Natural killer cell (primary cell): ENCODE data around the gene FANCI. TPM values are rescaled to one million over a fixed set of nuclear protein-coding genes. Genes with fewer than 3 reads are reported as not detected.

ENCODE experiments used
- ATAC-seq, 3 donors: fragments of 150-1000 bp in 2 of 3; fragments of 200-7000 bp in 1 of 3; cut with Tn5 transposase; 1 replicate in 1 of 3; 2 replicates in 2 of 3; pipeline ENCODE4 v1.10.0; 2021; ENCODE audit warnings: mild to moderate bottlenecking in 2 of 3, moderate library complexity in 2 of 3
- DNase-seq, 2 donors: peaks; one replicate each; pipeline versions ENCODE4 v3.0.0 to v3.0.0-alpha.2; 2013 to 2021; ENCODE audit warnings: mixed read lengths in 1 of 2
- H3K27ac ChIP-seq: one replicate; pipeline ENCODE4 v1.5.1; 2013; ENCODE audit warnings: mild to moderate bottlenecking, low read length
- H3K27me3 ChIP-seq: one replicate; pipeline ENCODE4 v1.6.1; 2013; ENCODE audit warnings: low read length; ENCODE audit not compliant: control insufficient read depth, insufficient read depth
- H3K36me3 ChIP-seq: one replicate; pipeline ENCODE4 v1.6.1; 2013; ENCODE audit warnings: low read length; ENCODE audit not compliant: control insufficient read depth, insufficient read depth
- H3K4me1 ChIP-seq: one replicate; pipeline ENCODE4 v1.6.1; 2013; ENCODE audit warnings: low read length; ENCODE audit not compliant: control insufficient read depth, insufficient read depth
- H3K4me3 ChIP-seq: one replicate; pipeline ENCODE4 v1.5.1; 2013; ENCODE audit warnings: low read length
- H3K9me3 ChIP-seq: one replicate; pipeline ENCODE4 v1.6.1; 2013; ENCODE audit warnings: low read length; ENCODE audit not compliant: control insufficient read depth, insufficient read depth
- H3K27ac Mint-ChIP-seq, 2 donors: one replicate each; pipeline ENCODE4 v1.8.0; 2022; ENCODE audit warnings: mild to moderate bottlenecking in 2 of 2, mixed read lengths in 2 of 2, moderate library complexity in 1 of 2
- H3K27me3 Mint-ChIP-seq, 2 donors: one replicate each; pipeline ENCODE4 v1.8.0; 2022; ENCODE audit warnings: low read depth in 2 of 2, mixed read lengths in 2 of 2
- H3K36me3 Mint-ChIP-seq: one replicate; pipeline ENCODE4 v1.8.0; 2022; ENCODE audit warnings: mixed read lengths
- H3K4me1 Mint-ChIP-seq, 2 donors: one replicate each; pipeline ENCODE4 v1.8.0; 2022; ENCODE audit warnings: mixed read lengths in 2 of 2
- H3K4me3 Mint-ChIP-seq: one replicate; pipeline ENCODE4 v1.8.0; 2022; ENCODE audit warnings: mild to moderate bottlenecking, moderate library complexity, mixed read lengths
- H3K9me3 Mint-ChIP-seq, 2 donors: one replicate each; pipeline ENCODE4 v1.8.0; 2022; ENCODE audit warnings: mixed read lengths in 2 of 2
- WGBS: methylation state at CpG from one replicate; pipeline ENCODE4 v1.1.7; 2013; ENCODE audit warnings: missing lambda C conversion rate; ENCODE audit not compliant: insufficient coverage; 5-methylcytosine and 5-hydroxymethylcytosine counted together
- intact Hi-C: fragments of 100-400 bp; cut with micrococcal nuclease; formaldehyde crosslinking; loops from one replicate; pipeline ENCODE4 v1.14.2; 2022
- total RNA-seq, 4 donors: library from RNA; stranded (reverse); fragments of 120-200 nt in 1 of 4; gene quantifications; one replicate each; pipeline versions ENCODE4 v1.2.3 to v1.2.4, GENCODE V29; 2013 to 2022
- TF ChIP-seq, protein P1 (sequence below): fragments of 200-600 bp; IDR thresholded peaks from one replicate; pipeline ENCODE4 v1.8.0; 2022; ENCODE audit warnings: antibody characterized with exemption

FANCI gene
- total RNA-seq, 3 donors from 2014 or later (not counting 1 experiment from before 2014, with no cell fraction given): 22.3 to 27.9 (median 22.7) TPM

DNA sequence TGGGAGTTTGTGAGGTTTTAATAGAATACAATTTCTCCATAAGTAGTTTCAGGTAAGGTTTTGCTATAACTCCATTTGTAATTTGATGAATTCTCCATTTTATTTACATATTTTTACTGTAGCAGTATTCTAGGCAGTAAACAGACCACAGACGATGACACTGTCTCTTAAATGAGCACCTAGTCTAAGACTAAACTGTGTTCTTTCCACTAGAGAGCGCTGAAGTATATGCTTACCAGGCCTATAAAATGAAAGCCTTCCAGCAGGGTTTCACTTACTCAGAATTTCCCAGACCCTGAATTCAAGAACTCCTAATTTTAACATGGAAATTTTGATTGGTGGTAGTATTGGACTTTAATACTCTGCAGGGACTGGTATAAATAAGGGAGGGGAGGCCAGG is 49.2 kb downstream of the FANCI start:
- Histone ChIP-seq H3K36me3 (peaks cover 2% of the 10 kb centered on the region), H3K4me3 (no peak overlapping the region), H3K27me3 (no peaks in the 10 kb centered on the region), H3K9me3 (no peaks in the 10 kb centered on the region), H3K27ac (no peak overlapping the region), H3K4me1 (no peaks in the 10 kb centered on the region)
- ATAC-seq: no peak
- Mint-ChIP-seq H3K27me3 (no peaks in the 10 kb centered on the region), H3K27ac (no peak overlapping the region), H3K9me3 (no peaks in the 10 kb centered on the region), H3K4me3 (no peak overlapping the region), H3K4me1 (peaks cover 2 to 3% of the 10 kb centered on the region in 2 donors), H3K36me3 (no peaks in the 10 kb centered on the region)
- DNase-seq: no peak
- 95% methylated on average over 2 of the region's 2 CpGs for whole genome bisulfite sequencing
- TF ChIP-seq, protein P1, sequence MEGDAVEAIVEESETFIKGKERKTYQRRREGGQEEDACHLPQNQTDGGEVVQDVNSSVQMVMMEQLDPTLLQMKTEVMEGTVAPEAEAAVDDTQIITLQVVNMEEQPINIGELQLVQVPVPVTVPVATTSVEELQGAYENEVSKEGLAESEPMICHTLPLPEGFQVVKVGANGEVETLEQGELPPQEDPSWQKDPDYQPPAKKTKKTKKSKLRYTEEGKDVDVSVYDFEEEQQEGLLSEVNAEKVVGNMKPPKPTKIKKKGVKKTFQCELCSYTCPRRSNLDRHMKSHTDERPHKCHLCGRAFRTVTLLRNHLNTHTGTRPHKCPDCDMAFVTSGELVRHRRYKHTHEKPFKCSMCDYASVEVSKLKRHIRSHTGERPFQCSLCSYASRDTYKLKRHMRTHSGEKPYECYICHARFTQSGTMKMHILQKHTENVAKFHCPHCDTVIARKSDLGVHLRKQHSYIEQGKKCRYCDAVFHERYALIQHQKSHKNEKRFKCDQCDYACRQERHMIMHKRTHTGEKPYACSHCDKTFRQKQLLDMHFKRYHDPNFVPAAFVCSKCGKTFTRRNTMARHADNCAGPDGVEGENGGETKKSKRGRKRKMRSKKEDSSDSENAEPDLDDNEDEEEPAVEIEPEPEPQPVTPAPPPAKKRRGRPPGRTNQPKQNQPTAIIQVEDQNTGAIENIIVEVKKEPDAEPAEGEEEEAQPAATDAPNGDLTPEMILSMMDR: no peak
- intact Hi-C loops: no loop called here

DNA sequence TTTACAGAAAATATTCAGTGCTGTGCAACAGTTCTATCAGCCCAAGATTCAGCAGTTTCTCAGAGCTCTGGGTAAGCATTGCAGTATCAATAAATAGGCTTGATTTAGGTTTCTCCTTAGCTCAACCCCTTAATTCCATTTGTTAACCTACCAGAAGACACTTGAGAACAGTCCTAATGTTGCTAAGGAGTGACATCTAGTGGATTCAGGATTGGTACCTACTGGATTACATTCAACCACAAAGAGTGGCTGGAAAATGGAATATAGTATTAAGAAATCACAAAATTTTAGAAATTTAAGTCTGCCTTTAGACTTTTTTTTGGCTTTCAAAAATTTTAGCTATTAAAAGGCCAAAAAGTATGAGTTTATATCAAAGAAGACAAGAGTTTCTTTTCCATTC is 56.1 kb downstream of the FANCI start:
- intact Hi-C loops: no loop called here
- Mint-ChIP-seq H3K27me3 (no peaks in the 10 kb centered on the region), H3K36me3 (no peaks in the 10 kb centered on the region), H3K4me3 (no peak overlapping the region), H3K4me1 (peaks cover 24 to 26% of the 10 kb centered on the region in 2 donors), H3K9me3 (no peaks in the 10 kb centered on the region), H3K27ac (peak overlapping the region; percentile 22 to 70)
- Histone ChIP-seq H3K36me3 (peaks cover 5% of the 10 kb centered on the region), H3K9me3 (no peaks in the 10 kb centered on the region), H3K27ac (no peak overlapping the region), H3K4me3 (no peak overlapping the region), H3K4me1 (peaks cover 5% of the 10 kb centered on the region), H3K27me3 (no peaks in the 10 kb centered on the region)
- ATAC-seq (no peak), DNase-seq (no peak)
- TF ChIP-seq, protein P1: no peak

DNA sequence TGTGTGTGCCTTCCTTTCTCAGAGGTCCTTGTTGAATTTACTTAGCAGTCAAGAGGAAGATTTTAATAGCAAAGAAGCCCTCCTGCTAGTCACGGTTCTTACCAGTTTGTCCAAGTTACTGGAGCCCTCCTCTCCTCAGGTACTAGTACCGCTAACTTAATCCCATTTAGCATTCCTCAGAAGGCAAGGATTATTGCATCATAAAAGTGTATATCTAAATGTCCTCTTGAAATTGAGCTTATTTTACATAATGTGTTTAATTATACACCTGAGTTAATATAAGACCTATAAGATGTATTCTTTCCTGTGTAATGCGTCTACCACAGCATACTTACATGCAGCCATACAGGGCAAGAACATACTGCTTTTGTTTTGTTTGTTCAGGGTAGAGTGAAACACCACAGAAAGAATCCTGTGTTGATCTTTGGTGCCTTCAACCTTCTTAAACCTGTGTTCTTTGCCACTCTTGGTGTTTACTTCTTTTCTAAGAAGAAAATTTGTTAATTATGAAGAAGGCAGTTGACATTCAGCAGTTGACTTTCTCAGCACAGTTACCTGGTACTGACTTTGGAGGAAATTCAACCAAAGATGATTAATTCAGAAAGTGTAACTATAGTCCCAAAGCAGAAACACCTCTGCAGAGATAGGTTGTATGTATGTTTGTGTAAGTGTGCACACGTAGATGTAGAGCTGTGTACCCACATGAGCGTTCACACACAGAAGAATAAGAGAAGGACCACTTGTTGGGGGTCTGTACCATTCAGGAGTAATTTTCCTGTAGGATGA is 57.7 kb downstream of the FANCI start:
- no peak for ATAC-seq
- Mint-ChIP-seq H3K4me3 (no peak overlapping the region), H3K27me3 (no peaks in the 10 kb centered on the region), H3K9me3 (no peaks in the 10 kb centered on the region), H3K36me3 (no peaks in the 10 kb centered on the region), H3K27ac (no peak overlapping the region), H3K4me1 (peaks cover 24 to 26% of the 10 kb centered on the region in 2 donors)
- Histone ChIP-seq H3K9me3 (no peaks in the 10 kb centered on the region), H3K27ac (no peak overlapping the region), H3K36me3 (peaks cover 5% of the 10 kb centered on the region), H3K4me3 (no peak overlapping the region), H3K4me1 (peaks cover 5% of the 10 kb centered on the region), H3K27me3 (no peaks in the 10 kb centered on the region)
- no peak for DNase-seq
- TF ChIP-seq, protein P1: no peak
- intact Hi-C loops: no loop called here
- WGBS: 87% methylated on average over 4 of the region's 5 CpGs

DNA sequence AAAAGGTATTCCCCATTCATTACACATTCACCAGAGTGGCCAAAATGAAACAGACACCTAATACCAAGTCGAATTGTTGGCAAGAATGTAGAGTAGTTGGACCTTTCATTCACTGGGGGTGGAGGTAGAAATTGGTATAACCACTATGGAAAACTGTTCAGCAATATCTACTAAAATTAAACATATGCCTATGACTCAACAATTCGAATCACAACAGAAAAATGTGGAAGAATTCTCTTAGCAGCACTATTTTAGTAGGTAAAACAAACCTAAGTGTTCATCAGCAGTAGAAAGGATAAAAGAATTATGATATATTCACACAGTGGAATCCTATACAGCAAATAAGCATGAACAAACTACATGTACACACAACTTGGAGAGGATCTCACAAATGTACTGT is 60.2 kb downstream of the FANCI start:
- no CpG with 5 or more reads among the region's 2 CpGs for whole genome bisulfite sequencing
- no peaks in the 10 kb centered on the region for H3K9me3 Mint-ChIP-seq
- intact Hi-C loops: no loop called here
- H3K4me1 ChIP-seq: peaks cover under 1% of the 10 kb centered on the region
- H3K4me3 Mint-ChIP-seq: no peak overlapping the region
- no peaks in the 10 kb centered on the region for H3K36me3 Mint-ChIP-seq
- H3K4me1 Mint-ChIP-seq: peaks cover 14 to 15% of the 10 kb centered on the region in 2 donors
- no peak overlapping the region for H3K4me3 ChIP-seq
- H3K9me3 ChIP-seq: no peaks in the 10 kb centered on the region
- no peak overlapping the region for H3K27ac ChIP-seq
- DNase-seq: no peak
- ATAC-seq: no peak
- TF ChIP-seq, protein P1: no peak
- peaks cover 5% of the 10 kb centered on the region for H3K36me3 ChIP-seq
- no peaks in the 10 kb centered on the region for H3K27me3 Mint-ChIP-seq
- H3K27me3 ChIP-seq: no peaks in the 10 kb centered on the region
- no peak overlapping the region for H3K27ac Mint-ChIP-seq
